NCI-H187 treated with DMSO at 0.1 percent for 48 hours (cell line): ENCODE measurements around the gene CAPNS2.

Source experiments
- DNase-seq: peaks from one replicate; lab custom pipeline; 2025; lab: John Stamatoyannopoulos, UW

Gene CAPNS2

GRCh38 chr16:55566432-55567175, at the start of gene CAPNS2:
TSS of gene CAPNS2 (plus strand) at chr16:55566684. CDS start at chr16:55566757, 73 bp downstream.
- DNase-seq, result no peak

- no peak for DNase-seq
Observed at GRCh38 chr16:55521792-55522191, 44.7 kb upstream of the CAPNS2 start.

DNA sequence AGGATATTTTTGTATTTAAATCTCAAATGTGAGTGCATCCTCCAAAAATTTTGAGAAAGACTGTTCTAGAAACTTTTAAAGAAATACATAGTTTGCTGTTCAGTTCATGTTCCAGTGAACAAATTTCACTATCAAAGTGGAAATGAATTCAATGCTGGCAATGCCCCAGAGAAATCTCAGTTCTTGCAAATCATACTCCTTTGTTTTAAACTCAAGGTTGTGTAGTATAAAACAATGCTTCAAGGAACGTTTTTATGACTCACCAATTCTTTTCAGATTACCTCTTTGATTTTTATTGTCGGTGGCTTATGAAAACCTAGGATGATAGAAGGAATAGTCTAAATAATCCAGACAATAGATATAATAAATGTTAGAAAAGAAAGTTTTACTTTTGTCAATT, 40.0 kb upstream of the CAPNS2 start:
- no peak for DNase-seq

GRCh38 chr16:55527885-55528284, 38.6 kb upstream of the CAPNS2 start:
- no peak for DNase-seq

- DNase-seq, result no peak
Observed at GRCh38 chr16:55529018-55529417, 37.5 kb upstream of the CAPNS2 start.

DNA sequence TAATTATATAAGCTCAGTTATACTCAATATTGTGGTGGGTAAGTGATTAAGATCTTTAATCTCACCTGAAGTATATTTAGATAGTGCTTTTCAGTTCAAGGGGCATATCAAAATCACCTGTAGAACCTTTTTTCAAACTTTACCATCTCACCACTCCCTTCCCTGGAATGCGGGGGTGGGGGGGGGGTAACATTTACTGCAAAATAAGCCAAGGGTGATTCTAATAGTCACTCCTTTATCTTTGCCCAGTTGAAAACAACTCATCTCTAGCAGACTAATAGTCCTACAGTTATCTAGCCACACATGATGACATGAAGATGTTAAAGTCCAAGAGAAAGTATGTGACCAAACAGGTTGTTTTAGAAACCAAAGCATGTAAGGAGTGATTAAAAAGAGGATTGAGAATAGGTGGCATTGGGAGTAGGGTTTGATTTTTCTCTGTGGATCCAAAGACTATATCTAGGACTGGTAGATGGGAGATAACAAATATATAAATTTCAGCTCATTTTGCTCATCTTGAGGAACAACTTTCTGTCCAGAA, 36.1 kb upstream of the CAPNS2 start:
- DNase-seq, result no peak

DNA sequence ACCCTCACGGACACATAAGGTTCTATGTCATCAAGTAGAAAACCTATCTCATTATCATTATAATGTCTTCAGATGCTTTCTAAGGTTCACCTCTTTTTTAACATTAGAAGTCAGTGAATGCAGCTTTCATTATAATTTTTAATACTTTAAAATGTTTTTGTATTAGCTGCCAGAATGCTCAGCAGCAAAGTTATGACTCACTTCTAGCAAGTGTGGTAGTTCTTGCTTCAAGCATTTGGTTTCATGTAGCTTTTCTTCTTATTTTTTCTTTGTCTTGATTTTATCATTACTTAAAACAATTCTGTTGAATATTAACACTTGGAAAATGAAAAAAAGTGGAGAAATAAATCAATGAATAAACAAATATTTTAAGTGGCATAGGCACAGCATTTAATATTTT, 34.3 kb upstream of the CAPNS2 start:
- DNase-seq, result no peak

- no peak for DNase-seq
Observed at GRCh38 chr16:55534756-55535155, 31.7 kb upstream of the CAPNS2 start.

GRCh38 chr16:55539049-55539448, 27.4 kb upstream of the CAPNS2 start:
- no peak for DNase-seq

DNA sequence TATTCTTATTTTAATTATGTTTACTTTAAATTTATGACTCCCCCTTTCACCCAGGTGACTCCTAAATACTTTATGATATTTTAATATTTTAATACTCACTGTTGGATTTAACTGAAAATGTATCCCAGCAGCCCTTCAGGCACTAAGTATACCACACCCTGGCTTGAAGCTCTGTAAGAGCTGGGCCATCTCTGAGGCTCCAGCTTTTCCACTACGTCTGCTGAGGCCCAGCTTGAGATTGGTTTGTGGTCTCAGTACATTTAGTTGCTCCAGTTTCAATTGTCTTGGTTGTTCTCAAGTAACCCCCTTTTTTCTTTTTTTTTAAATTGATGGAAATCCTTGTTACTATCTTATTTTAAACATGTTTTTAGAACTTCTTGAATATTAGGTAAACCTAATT, 27.0 kb upstream of the CAPNS2 start:
- no peak for DNase-seq

DNA sequence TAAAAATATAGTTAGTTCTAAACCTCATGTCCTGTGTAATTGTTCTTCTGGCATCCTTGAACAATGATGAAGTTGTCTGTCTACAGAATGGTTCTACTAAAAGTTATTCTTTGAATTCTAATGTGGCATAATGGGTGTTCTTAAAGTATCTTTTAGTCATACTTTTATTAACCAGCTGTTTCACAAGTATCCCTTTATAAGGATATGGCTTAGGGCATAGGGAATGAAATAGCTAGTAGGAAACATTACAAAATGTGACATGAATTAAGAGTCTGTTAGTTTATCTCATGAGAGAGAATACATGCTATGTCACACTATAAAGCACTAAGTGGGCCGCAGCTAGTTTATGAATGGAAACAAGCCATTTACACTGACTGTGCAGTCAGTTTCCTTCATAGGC, 26.3 kb upstream of the CAPNS2 start:
- DNase-seq, result no peak

- no peak for DNase-seq
Observed at GRCh38 chr16:55542459-55543082, 23.9 kb upstream of the CAPNS2 start.

DNA sequence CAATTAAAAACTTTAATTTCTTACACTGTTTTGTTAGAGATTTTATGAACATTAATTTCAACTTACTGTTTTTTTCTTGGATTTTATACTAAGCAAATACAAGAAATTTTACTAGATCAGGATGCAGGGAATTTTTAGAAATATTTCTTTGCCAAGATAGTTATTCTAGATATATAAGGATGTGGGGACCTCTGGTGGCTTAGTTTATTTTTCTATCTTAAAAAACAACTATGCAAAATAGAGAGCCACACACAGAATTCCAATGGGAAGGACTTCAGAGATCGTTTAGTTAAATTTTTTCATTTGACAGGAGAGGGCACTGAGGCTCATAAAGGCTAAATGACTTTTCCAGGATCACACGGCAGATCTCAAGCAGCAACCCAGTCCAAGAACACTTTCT, 23.0 kb upstream of the CAPNS2 start:
- DNase-seq, result no peak

DNA sequence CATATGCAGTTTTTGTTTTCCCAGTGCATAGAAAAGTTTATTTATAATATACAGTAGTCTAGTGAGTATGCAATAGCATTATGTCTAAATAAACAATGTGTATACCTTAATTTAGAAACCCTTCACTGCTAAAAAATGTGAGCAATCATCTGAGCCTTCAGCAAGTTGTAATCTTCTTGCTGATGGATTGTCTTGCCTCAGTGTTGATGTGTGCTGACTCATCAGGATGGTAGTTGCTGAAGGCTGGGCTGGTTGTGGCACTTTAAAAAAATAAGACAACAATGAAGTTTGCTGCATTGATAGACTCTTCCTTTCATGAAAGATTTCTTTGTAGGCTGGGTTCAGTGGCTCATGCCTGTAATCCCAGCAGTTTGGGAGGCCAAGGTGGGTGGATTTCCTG, 13.9 kb upstream of the CAPNS2 start:
- DNase-seq, result no peak

- DNase-seq, result no peak
Observed at GRCh38 chr16:55555436-55555835, 11.0 kb upstream of the CAPNS2 start.

DNA sequence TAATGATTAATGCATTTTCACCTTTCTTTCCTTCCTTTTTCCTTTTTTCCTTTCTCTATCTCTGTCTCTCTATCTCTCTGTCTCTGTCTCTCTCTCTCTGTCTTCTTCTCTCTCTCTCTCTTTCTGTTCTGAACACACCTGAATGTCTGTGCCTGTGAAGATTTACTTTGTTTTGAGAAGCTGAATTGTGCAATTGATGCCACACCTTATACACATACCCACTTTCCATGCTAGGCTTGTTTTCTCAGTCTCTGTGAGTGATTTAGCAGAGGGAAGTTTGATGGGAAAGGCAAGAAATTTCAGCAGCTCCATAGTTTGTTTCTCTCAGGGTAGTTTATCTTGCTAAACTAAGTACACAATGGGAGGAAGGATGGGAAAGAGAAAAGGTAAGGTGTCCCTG, 9.3 kb upstream of the CAPNS2 start:
- DNase-seq, result no peak

DNA sequence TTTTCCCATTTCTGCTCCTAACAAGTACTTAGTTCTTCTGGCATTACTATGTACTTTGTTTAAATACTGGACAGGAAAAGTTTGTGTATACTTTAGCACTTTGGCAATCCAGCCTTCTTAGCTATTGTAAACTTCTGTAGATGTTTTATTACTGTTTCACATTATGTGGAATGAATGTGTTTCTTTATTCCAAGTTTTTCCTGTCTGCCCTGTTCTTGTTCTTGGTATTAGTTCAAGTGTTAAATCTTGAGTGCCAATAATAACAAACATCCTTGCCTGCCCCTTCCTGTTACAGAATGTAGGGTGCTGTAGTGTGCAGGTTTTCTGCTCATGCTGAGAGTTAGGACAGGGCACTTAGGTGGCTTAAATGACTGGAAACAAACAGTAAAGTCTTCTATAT, 7.3 kb upstream of the CAPNS2 start:
- no peak for DNase-seq

- DNase-seq, result no peak
Observed at GRCh38 chr16:55559933-55560516, 6.5 kb upstream of the CAPNS2 start.

DNA sequence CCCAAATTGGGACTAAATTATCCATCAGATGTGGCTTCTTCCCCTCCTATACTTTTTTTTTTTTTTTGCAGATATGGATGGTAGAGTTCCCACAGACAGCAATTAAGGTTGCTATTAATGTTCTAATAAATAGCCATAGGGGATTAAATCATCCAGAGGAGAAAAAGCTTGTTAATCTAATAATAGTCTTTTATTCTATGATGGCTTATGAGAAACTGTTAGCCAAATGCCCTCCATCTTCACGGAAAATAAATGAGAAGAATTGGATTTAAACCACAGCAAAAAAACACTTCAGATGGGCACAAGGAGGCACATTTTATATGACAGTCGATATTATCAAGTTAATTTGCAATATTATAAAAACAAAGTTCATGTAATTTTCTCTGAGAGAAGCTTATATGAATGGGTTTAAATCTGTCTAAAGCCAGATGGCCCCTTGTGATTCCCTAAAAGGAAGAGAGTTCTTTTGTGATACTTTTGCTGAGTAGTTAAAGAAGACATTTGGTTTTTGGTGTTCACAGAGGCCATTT, 5.1 kb upstream of the CAPNS2 start:
- no peak for DNase-seq

DNA sequence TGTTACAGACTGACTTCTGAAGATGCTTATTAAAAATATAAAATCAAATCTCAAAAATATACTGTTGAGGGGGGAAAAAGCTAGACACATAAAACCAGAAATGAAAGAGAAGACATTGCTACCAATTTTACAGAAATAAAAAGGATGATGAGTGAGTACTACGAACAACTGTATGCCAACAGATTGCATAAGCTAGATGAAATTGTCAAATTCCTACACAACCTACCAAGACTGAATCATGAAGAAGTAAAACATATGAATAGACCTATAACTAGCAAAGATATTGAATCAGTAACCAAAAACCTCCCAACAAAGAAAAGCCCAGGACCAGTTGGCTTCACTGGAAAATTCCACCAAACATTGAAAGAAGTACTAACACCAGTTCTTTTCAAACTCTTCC, 3.5 kb upstream of the CAPNS2 start:
- DNase-seq, result no peak

DNA sequence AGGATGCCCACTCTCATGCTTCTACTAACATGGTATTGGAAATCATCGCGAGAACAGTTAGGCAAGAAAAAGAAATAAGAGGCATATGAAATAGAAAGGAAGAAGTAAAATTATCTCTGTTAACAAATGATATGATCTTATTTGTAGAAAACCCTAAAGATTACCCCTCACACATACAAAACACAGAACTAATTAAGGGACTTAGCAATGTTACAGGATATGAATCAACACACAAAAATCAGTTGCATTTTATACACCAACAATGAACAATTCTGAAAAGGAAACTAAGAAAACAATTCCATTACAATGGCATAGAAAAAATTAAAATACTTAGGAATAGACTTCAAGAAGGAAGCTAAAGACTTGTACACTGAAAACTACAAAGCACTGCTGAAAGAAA, 2.7 kb upstream of the CAPNS2 start:
- DNase-seq, result no peak

DNA sequence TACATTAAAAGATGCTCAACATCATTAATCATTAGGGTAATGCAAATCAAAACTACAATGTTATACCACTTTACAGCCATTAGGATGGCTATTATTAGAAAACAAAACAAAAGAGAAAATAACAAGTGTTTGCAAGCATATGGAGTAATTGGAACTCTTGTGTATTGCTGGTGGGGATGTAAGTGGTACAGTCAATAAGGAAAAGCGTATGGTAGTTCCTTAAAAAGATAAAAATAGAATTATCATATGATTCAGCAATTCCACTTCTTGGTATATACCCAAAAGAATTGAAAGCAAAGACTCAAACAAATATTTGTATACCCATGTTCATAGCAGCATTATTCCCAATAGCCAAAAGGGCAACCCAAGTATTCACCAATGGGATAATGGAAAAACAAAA, 1.4 kb upstream of the CAPNS2 start:
- no peak for DNase-seq

GRCh38 chr16:55567382-55567781, 898 bp downstream of the CAPNS2 start:
- DNase-seq, result no peak
